SU-DHL-6 (cell line): ENCODE measurements around the gene SHISA7.

Experiments used
- EZH2phosphoT487 ChIP-seq: fragments of 200-600 bp; sonication (generic), shearing (Covaris generic); conservative IDR thresholded peaks from 2 replicates; pipeline ENCODE4 v1.6.1; 2018; ENCODE audit warnings: mild to moderate bottlenecking, antibody characterized with exemption, low read length, moderate library complexity, mixed read lengths
- TF ChIP-seq, protein P1 (sequence below): fragments of 200-600 bp; sonication (generic); IDR thresholded peaks from one replicate; pipeline ENCODE4 v1.5.1; 2017; ENCODE audit warnings: antibody characterized with exemption, mild to moderate bottlenecking, low read length, moderate library complexity; ENCODE audit not compliant: insufficient read depth, poor library complexity, severe bottlenecking

DNA sequence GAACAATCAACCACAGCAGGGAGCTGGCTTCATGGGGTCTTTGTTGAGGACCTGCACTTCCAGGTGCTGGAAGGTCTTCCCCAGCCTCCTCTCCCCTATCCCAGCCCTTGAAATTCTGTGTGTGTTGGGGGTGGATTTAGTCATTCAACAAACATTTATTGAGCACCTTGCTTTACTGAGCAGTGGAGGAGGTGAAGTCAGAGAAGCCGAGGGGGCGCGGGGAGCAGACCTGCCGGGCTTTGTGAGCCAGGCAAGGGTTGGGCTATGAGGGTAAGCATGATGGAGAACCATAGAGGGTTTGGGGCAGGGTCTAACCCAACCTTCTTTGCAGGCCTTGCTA is 24.9 kb upstream of the SHISA7 start:
- TF ChIP-seq, protein P1, sequence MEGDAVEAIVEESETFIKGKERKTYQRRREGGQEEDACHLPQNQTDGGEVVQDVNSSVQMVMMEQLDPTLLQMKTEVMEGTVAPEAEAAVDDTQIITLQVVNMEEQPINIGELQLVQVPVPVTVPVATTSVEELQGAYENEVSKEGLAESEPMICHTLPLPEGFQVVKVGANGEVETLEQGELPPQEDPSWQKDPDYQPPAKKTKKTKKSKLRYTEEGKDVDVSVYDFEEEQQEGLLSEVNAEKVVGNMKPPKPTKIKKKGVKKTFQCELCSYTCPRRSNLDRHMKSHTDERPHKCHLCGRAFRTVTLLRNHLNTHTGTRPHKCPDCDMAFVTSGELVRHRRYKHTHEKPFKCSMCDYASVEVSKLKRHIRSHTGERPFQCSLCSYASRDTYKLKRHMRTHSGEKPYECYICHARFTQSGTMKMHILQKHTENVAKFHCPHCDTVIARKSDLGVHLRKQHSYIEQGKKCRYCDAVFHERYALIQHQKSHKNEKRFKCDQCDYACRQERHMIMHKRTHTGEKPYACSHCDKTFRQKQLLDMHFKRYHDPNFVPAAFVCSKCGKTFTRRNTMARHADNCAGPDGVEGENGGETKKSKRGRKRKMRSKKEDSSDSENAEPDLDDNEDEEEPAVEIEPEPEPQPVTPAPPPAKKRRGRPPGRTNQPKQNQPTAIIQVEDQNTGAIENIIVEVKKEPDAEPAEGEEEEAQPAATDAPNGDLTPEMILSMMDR: no peak
- no peak for TF ChIP-seq EZH2phosphoT487
